GM13977 (cell line): ENCODE data around the gene WDFY3.

Experiments used
- DNase-seq: peaks from one replicate; pipeline ENCODE4 v3.0.0; 2012; ENCODE audit warnings: low spot score
- CTCF ChIP-seq: IDR thresholded peaks from 2 replicates; pipeline ENCODE4 v1.5.1; 2012; ENCODE audit warnings: mild to moderate bottlenecking, control low read depth; ENCODE audit not compliant: insufficient read depth; ENCODE audit errors: extremely low read depth, missing control alignments
- in situ Hi-C: fragments of 300-500 bp; cut with MboI; formaldehyde crosslinking; loops from one replicate; pipeline ENCODE4 v1.12.0; 2022; ENCODE audit warnings: low sequenced_read_pairs, low pct_unique_long_range_greater_than_20kb, mixed read lengths, inconsistent platforms; ENCODE audit not compliant: unreplicated experiment

Gene WDFY3

GRCh38 chr4:84892950-84893349 lies 73.5 kb downstream of the WDFY3 start:
- in situ Hi-C loops = no loop called here
- DNase-seq = no peak
- no peak for TF ChIP-seq CTCF

- in situ Hi-C loops = no loop called here
- no peak for TF ChIP-seq CTCF
- DNase-seq = no peak
These were observed 78.7 kb downstream of the WDFY3 start for GRCh38 chr4:84887824-84888223.

GRCh38 chr4:84879651-84880200 lies 86.8 kb downstream of the WDFY3 start:
- no peak for DNase-seq
- no peak for TF ChIP-seq CTCF
- in situ Hi-C loops = no loop called here

GRCh38 chr4:84878546-84878945 lies 87.9 kb downstream of the WDFY3 start:
- in situ Hi-C loops = no loop called here
- no peak for TF ChIP-seq CTCF
- no peak for DNase-seq

GRCh38 chr4:84878090-84878489 lies 88.4 kb downstream of the WDFY3 start:
- no peak for TF ChIP-seq CTCF
- no peak for DNase-seq
- in situ Hi-C loops = no loop called here

GRCh38 chr4:84877051-84877833 lies 89.2 kb downstream of the WDFY3 start:
- DNase-seq = no peak
- in situ Hi-C loops = no loop called here
- TF ChIP-seq CTCF = no peak
